ENCODE measurements around the gene SLC17A1. TPM values are rescaled to one million over a fixed set of nuclear protein-coding genes. Genes with fewer than 3 reads are reported as not detected.

Gene SLC17A1
- total RNA-seq, 2 experiments from 2014 or later: not detected

DNA sequence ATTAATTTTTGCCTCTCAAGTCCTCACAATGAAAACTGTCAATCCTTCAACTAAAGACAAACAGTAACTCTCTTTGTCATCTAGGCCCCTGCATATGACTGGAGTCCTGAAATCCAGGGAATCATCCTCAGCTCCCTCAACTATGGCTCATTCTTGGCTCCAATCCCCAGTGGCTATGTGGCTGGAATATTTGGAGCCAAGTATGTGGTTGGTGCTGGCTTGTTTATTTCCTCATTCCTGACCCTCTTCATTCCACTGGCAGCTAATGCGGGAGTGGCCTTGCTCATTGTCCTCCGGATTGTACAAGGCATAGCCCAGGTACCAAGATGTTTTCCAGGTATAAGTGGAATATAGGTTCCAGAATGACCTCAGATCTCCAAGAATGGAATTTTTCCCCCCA, 61.9 kb downstream of the SLC17A1 start:
- Histone ChIP-seq H3K27ac (ENCODE audit: low read depth in 1 of 2, low read length in 2 of 2) (no peak overlapping the region), H3K4me3 (ENCODE audit: low read length) (no peak overlapping the region), H3K4me1 (ENCODE audit: insufficient read depth, low read length) (no peaks in the 10 kb centered on the region), H3K36me3 (ENCODE audit: insufficient read depth, low read length) (no peaks in the 10 kb centered on the region), H3K9me3 (ENCODE audit: control insufficient read depth in 1 of 2, insufficient read depth in 1 of 2, low read length in 2 of 2) (no peaks in the 10 kb centered on the region), H3K27me3 (ENCODE audit: control insufficient read depth in 1 of 2, insufficient read depth in 2 of 2, low read length in 2 of 2) (no peaks in the 10 kb centered on the region)
- no peaks in the 10 kb centered on the region for H3K36me3 Mint-ChIP-seq (ENCODE audit: low read depth)
- no peaks in the 10 kb centered on the region for H3K9me3 Mint-ChIP-seq
- POLR2A ChIA-PET: no interaction called here
- peaks cover 23% of the 10 kb centered on the region for H3K27me3 Mint-ChIP-seq
- TF ChIP-seq, protein P1, sequence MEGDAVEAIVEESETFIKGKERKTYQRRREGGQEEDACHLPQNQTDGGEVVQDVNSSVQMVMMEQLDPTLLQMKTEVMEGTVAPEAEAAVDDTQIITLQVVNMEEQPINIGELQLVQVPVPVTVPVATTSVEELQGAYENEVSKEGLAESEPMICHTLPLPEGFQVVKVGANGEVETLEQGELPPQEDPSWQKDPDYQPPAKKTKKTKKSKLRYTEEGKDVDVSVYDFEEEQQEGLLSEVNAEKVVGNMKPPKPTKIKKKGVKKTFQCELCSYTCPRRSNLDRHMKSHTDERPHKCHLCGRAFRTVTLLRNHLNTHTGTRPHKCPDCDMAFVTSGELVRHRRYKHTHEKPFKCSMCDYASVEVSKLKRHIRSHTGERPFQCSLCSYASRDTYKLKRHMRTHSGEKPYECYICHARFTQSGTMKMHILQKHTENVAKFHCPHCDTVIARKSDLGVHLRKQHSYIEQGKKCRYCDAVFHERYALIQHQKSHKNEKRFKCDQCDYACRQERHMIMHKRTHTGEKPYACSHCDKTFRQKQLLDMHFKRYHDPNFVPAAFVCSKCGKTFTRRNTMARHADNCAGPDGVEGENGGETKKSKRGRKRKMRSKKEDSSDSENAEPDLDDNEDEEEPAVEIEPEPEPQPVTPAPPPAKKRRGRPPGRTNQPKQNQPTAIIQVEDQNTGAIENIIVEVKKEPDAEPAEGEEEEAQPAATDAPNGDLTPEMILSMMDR (IDR thresholded peaks at IDR 0.05): no peak
- ATAC-seq (ENCODE audit: poor library complexity): no peak
- no peak overlapping the region for H3K4me3 Mint-ChIP-seq
- CTCF ChIA-PET: no interaction called here
- intact Hi-C loops (cut with DNase I, micrococcal nuclease): no loop called here
- H3K4me1 Mint-ChIP-seq (ENCODE audit: low read depth): no peaks in the 10 kb centered on the region
- DNase-seq: no peak
- no peak overlapping the region for H3K27ac Mint-ChIP-seq

DNA sequence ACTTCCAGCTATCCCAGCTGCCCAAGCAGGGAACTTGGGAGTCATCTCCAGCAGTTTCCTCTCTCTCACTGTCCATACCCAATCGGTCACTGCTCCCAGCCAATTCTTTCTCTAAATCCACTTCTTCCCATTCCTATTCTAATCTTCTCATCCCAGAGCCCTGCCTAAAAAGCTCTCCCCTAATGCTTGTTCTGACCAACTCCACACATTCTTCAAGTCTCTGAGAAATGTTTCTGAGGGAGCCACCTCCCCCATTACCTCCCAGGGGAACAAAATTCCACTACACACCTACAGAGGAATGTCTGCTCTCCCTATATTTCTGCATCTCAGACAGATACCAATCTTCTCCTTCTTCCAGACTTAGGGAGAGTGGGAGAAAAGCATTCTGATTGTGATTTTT, 63.3 kb downstream of the SLC17A1 start:
- H3K27me3 Mint-ChIP-seq: peaks cover 25% of the 10 kb centered on the region
- no peaks in the 10 kb centered on the region for H3K36me3 Mint-ChIP-seq (ENCODE audit: low read depth)
- TF ChIP-seq, protein P1 (IDR thresholded peaks at IDR 0.05): no peak
- H3K9me3 Mint-ChIP-seq: no peaks in the 10 kb centered on the region
- Histone ChIP-seq H3K27ac (ENCODE audit: low read depth in 1 of 2, low read length in 2 of 2) (no peak overlapping the region), H3K9me3 (ENCODE audit: control insufficient read depth in 1 of 2, insufficient read depth in 1 of 2, low read length in 2 of 2) (no peaks in the 10 kb centered on the region), H3K4me3 (ENCODE audit: low read length) (no peak overlapping the region), H3K36me3 (ENCODE audit: insufficient read depth, low read length) (no peaks in the 10 kb centered on the region), H3K4me1 (ENCODE audit: insufficient read depth, low read length) (no peaks in the 10 kb centered on the region), H3K27me3 (ENCODE audit: control insufficient read depth in 1 of 2, insufficient read depth in 2 of 2, low read length in 2 of 2) (no peaks in the 10 kb centered on the region)
- no peak for DNase-seq
- intact Hi-C loops (cut with DNase I, micrococcal nuclease): no loop called here
- ChIA-PET POLR2A (no interaction called here), CTCF (no interaction called here)
- H3K4me1 Mint-ChIP-seq (ENCODE audit: low read depth): no peaks in the 10 kb centered on the region
- H3K4me3 Mint-ChIP-seq: no peak overlapping the region
- ATAC-seq (ENCODE audit: poor library complexity): no peak
- H3K27ac Mint-ChIP-seq: no peak overlapping the region

DNA sequence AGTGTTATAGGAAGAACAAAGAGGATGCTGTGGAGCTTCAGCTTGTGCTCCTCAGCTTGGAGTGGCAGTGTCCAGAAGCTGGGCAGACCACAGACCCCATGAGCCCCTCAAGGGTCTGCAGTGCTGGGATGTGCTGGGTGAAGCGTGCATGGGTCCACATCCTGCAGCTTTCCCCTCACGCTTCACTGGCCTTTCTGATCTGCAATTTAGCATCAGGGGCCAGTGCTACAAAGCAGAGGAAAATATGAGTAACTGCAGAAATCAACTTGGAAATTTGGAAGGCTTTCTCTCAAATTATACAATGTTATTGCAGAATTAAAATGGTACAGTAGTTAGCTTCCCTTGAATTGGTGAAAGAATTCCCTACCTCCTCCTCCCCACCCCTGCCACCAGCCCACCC, 67.2 kb downstream of the SLC17A1 start:
- Mint-ChIP-seq H3K9me3 (no peaks in the 10 kb centered on the region), H3K4me1 (ENCODE audit: low read depth) (no peaks in the 10 kb centered on the region), H3K36me3 (ENCODE audit: low read depth) (no peaks in the 10 kb centered on the region), H3K27ac (no peak overlapping the region), H3K4me3 (no peak overlapping the region), H3K27me3 (peaks cover 8% of the 10 kb centered on the region)
- Histone ChIP-seq H3K36me3 (ENCODE audit: insufficient read depth, low read length) (no peaks in the 10 kb centered on the region), H3K4me1 (ENCODE audit: insufficient read depth, low read length) (no peaks in the 10 kb centered on the region), H3K27me3 (ENCODE audit: control insufficient read depth in 1 of 2, insufficient read depth in 2 of 2, low read length in 2 of 2) (no peaks in the 10 kb centered on the region), H3K27ac (ENCODE audit: low read depth in 1 of 2, low read length in 2 of 2) (no peak overlapping the region), H3K9me3 (ENCODE audit: control insufficient read depth in 1 of 2, insufficient read depth in 1 of 2, low read length in 2 of 2) (no peaks in the 10 kb centered on the region), H3K4me3 (ENCODE audit: low read length) (no peak overlapping the region)
- ChIA-PET POLR2A (no interaction called here), CTCF (interaction anchor here (1.5 kb wide), 1 partner anchor 228 kb away, joined by 4 read pairs; no protein-coding TSS in a partner anchor)
- ATAC-seq (ENCODE audit: poor library complexity) (no peak), DNase-seq (no peak)
- intact Hi-C loops (cut with DNase I, micrococcal nuclease): no loop called here
- TF ChIP-seq, protein P1 (IDR thresholded peaks at IDR 0.05): no peak
